ENCODE data around the gene SNED1.
A peak's percentile ranks its signal among the peaks of the same experiment; 100 is the strongest.

The SNED1 gene

GRCh38 chr2:241064008-241064801, 65.8 kb downstream of the SNED1 start:
- Mint-ChIP-seq H3K27me3 (no peaks in the 10 kb centered on the region), H3K4me3 (peak overlapping the region; percentile 73 to 80), H3K27ac (peak overlapping the region; percentile 30 to 94), H3K9me3 (no peaks in the 10 kb centered on the region), H3K4me1 (peaks cover 15% of the 10 kb centered on the region)
- DNase-seq (peak in 1 of 2 donors; percentile 53), ATAC-seq (peak; percentile 79)

- Mint-ChIP-seq H3K27ac (no peak overlapping the region), H3K4me3 (peak overlapping the region in 1 of 2 donors; percentile 15), H3K4me1 (peaks cover 15% of the 10 kb centered on the region), H3K9me3 (no peaks in the 10 kb centered on the region), H3K27me3 (no peaks in the 10 kb centered on the region)
- DNase-seq, result no peak
- ATAC-seq, result no peak
These were observed 66.5 kb downstream of the SNED1 start for GRCh38 chr2:241064802-241065354.

- Mint-ChIP-seq H3K27me3 (no peaks in the 10 kb centered on the region), H3K9me3 (no peaks in the 10 kb centered on the region), H3K4me1 (peaks cover 15% of the 10 kb centered on the region), H3K27ac (no peak overlapping the region), H3K4me3 (no peak overlapping the region)
- DNase-seq (no peak), ATAC-seq (no peak)
These were observed 67.0 kb downstream of the SNED1 start for GRCh38 chr2:241065355-241065803.

GRCh38 chr2:241066171-241066892, 67.9 kb downstream of the SNED1 start:
- H3K27ac Mint-ChIP-seq, result peak overlapping the region in 1 of 2 donors; percentile 84
- no peak for DNase-seq
- ATAC-seq, result no peak
- peaks cover 15% of the 10 kb centered on the region for H3K4me1 Mint-ChIP-seq
- no peak overlapping the region for H3K4me3 Mint-ChIP-seq
- H3K9me3 Mint-ChIP-seq, result no peaks in the 10 kb centered on the region
- H3K27me3 Mint-ChIP-seq, result no peaks in the 10 kb centered on the region

- Mint-ChIP-seq H3K9me3 (no peaks in the 10 kb centered on the region), H3K4me1 (peaks cover 15% of the 10 kb centered on the region), H3K4me3 (no peak overlapping the region), H3K27ac (peak overlapping the region in 1 of 2 donors; percentile 7), H3K27me3 (no peaks in the 10 kb centered on the region)
- no peak for DNase-seq
- ATAC-seq, result no peak
These were observed 68.5 kb downstream of the SNED1 start for GRCh38 chr2:241066893-241067341.

GRCh38 chr2:241067501-241068135, 69.2 kb downstream of the SNED1 start:
- Mint-ChIP-seq H3K4me1 (peaks cover 15% of the 10 kb centered on the region), H3K27ac (peak overlapping the region in 1 of 2 donors; percentile 54), H3K9me3 (no peaks in the 10 kb centered on the region), H3K27me3 (no peaks in the 10 kb centered on the region), H3K4me3 (no peak overlapping the region)
- DNase-seq (peak in 1 of 2 donors; percentile 7), ATAC-seq (no peak)

GRCh38 chr2:241068136-241068941, 69.9 kb downstream of the SNED1 start:
- no peak for ATAC-seq
- DNase-seq, result no peak
- no peaks in the 10 kb centered on the region for H3K27me3 Mint-ChIP-seq
- peaks cover 13% of the 10 kb centered on the region for H3K4me1 Mint-ChIP-seq
- no peak overlapping the region for H3K4me3 Mint-ChIP-seq
- peak overlapping the region in 1 of 2 donors; percentile 37 for H3K27ac Mint-ChIP-seq
- H3K9me3 Mint-ChIP-seq, result no peaks in the 10 kb centered on the region

- peaks cover 5% of the 10 kb centered on the region for H3K4me1 Mint-ChIP-seq
These were observed 70.8 kb downstream of the SNED1 start for GRCh38 chr2:241068942-241069810.

GRCh38 chr2:241069821-241070281, 71.4 kb downstream of the SNED1 start:
- no peak overlapping the region for H3K4me3 Mint-ChIP-seq
- H3K27me3 Mint-ChIP-seq, result no peaks in the 10 kb centered on the region
- ATAC-seq, result no peak
- H3K4me1 Mint-ChIP-seq, result no peaks in the 10 kb centered on the region
- H3K9me3 Mint-ChIP-seq, result no peaks in the 10 kb centered on the region
- peak overlapping the region in 1 of 2 donors; percentile 67 for H3K27ac Mint-ChIP-seq
- no peak for DNase-seq

More at GRCh38 chr2:241068942-241069810, 70.8 kb downstream of the SNED1 start:
- Mint-ChIP-seq H3K4me3 (no peak overlapping the region), H3K9me3 (no peaks in the 10 kb centered on the region), H3K27ac (peak overlapping the region; percentile 31 to 67), H3K27me3 (no peaks in the 10 kb centered on the region)
- ATAC-seq (no peak), DNase-seq (peak in 1 of 2 donors; percentile 8)

GRCh38 chr2:241070361-241070760, 71.9 kb downstream of the SNED1 start:
- no peak for ATAC-seq
- Mint-ChIP-seq H3K9me3 (no peaks in the 10 kb centered on the region), H3K27me3 (no peaks in the 10 kb centered on the region), H3K4me1 (no peaks in the 10 kb centered on the region), H3K4me3 (no peak overlapping the region), H3K27ac (peak overlapping the region in 1 of 2 donors; percentile 51)
- no peak for DNase-seq

GRCh38 chr2:241070811-241071676, 72.6 kb downstream of the SNED1 start:
- peak overlapping the region in 1 of 2 donors; percentile 80 for H3K27ac Mint-ChIP-seq
- no peaks in the 10 kb centered on the region for H3K4me1 Mint-ChIP-seq
- ATAC-seq (peak; percentile 5), DNase-seq (no peak)
- no peaks in the 10 kb centered on the region for H3K9me3 Mint-ChIP-seq
- H3K27me3 Mint-ChIP-seq, result no peaks in the 10 kb centered on the region
- H3K4me3 Mint-ChIP-seq, result no peak overlapping the region

- ATAC-seq (peak; percentile 11), DNase-seq (no peak)
- H3K4me1 Mint-ChIP-seq, result no peaks in the 10 kb centered on the region
- H3K9me3 Mint-ChIP-seq, result no peaks in the 10 kb centered on the region
- H3K27ac Mint-ChIP-seq, result peak overlapping the region in 1 of 2 donors; percentile 52
- H3K4me3 Mint-ChIP-seq, result no peak overlapping the region
- no peaks in the 10 kb centered on the region for H3K27me3 Mint-ChIP-seq
These were observed 73.3 kb downstream of the SNED1 start for GRCh38 chr2:241071677-241072111.

- DNase-seq, result no peak
- Mint-ChIP-seq H3K27ac (no peak overlapping the region), H3K4me3 (no peak overlapping the region), H3K4me1 (no peaks in the 10 kb centered on the region), H3K27me3 (no peaks in the 10 kb centered on the region), H3K9me3 (no peaks in the 10 kb centered on the region)
- no peak for ATAC-seq
These were observed 73.7 kb downstream of the SNED1 start for GRCh38 chr2:241072151-241072550.
